IPS DF 4.7 (cell line): ENCODE data around the gene HDAC3.

ENCODE experiments used
- DNase-seq: peaks from one replicate; pipeline ENCODE4 v3.0.0-alpha.2; 2013; ENCODE audit warnings: low spot score; ENCODE audit errors: extremely low read depth

The HDAC3 gene

DNA sequence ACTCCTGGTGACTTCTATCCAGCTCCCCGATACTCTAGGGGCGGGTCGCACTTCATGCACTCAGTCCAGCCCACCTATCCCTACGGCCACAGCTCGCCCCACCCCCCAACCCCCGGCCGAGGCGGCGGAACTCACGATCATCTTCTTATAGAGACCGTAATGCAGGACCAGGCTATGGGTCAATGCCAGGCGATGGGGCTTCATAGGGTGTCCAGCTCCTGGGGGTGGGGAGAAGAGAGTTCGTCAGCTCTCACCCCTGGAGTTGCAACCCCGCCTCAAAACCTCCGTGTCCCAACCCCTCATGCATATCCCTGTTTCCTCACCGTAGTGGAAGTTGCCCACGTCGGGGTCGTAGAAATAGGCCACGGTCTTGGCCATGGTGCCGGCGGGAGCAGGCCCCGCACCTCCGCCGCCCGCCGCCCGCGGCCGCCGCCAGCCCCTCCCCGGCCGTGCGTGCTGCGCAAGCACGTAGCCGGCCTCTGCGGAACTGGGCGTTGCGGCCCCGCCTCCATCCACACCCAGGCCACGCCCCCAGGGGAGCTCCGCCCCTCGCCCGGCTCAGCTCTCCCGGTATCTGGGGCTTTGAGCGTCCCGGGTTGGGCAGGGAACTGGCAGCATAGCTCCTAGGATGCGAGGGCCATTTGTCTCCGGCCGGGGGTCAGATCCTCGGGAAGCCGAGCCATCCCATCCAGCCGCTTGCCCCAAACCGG is at the start of gene HDAC3, which contains the start of gene RELL2:
HDAC3 (minus strand) TSS at position 437 of the 710 bp plus-strand sequence; CDS start at position 378, 59 bp downstream.
RELL2 (plus strand) TSS at position 585 of the 710 bp plus-strand sequence. CDS start 1,229 bp downstream, outside the sequence.
- DNase-seq, result no peak

DNA sequence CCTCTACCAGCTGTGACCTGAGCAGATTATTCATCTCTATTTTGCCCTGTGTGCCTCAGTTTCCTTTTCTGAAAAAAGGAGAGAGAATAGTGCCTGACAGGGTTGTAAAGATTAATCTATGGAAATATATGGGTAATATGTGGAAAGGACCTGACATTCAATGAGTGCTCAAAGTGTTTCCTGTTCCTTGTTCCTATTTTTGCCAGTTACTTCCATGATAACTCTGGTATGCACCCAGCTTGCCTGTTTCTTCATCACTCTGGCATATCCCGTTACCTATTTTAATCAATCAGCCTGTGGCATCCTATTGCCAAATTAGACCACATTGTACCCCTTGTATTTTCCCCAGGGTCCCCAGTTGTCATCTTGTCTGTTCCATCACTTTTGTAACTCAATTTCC is 48.9 kb upstream of the HDAC3 start:
- no peak for DNase-seq

DNA sequence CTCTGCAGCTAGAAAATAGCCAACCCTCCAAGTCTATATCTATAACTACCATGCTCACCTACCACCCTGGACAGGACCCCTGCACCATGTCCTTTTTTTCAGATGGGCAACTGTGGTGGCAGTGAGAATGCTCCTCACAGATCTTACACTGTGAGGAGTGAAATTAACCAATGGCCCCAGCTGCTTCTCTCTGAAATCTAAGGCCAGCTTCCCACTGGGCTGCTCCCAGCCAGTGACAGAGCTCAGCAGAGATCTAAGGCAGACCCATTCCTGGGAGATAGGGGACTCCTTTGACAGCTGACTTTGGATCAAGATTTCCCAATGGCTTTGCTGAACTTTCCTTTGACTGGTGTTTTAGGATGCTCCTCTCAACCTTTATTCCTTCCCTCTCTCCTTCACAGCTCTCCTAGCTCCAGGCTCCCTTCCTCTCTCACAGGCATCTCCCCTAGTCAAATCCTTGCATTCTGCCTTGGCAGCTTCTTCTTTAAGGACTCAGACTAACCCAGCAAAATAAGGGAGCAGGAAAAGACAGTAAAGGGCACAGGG is 47.0 kb upstream of the HDAC3 start:
- no peak for DNase-seq

DNA sequence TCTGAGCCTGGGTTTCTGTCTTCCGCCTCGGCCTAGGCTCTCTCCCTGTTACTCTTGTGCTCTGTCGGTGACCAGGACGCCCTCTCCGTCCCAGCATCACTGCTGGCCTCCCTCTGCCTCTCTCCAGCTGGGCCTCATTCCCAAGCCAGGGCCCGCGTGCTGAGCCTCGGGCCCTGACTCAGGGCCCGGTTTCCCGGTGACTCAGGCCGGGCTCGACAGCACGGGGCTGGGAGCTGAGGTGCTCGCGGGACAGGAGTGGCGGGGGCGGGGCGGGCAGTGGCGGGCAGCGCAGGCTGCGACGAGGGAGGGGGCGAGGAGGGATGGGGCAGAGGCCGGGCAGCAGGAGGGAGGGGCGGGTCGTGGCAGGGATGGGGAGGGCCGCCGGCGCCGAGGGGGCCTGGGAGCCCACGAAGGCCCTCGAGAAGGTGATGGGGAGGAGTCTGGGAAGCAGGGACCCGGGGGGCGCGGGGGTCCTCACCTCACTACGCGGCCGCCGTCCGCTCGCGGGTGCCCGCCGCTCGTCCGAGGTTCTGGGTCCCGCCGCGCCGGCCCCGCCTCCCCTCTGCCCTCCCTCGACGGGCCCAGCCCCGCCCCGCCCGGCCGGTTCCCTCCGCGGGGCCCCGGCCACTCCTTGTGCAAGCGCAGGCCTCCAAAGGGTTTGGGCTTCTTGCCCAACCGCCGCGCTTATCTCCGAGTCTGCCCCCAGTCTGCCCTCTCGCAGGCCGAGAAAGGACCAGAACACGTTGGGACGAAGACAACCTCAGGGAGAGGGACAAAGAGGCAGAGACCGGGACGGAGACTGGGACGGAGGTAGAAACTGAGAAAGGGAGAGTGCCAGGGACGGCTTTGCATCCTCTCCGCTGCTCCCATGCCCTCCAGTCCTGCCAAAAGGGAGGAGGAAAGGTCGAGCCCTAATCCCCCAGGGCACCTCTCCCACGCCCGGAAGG is 45.3 kb upstream of the HDAC3 start, which contains the start of gene ARAP3:
ARAP3 (minus strand) TSS at position 536 of the 947 bp plus-strand sequence. CDS start 1,744 bp downstream, outside the sequence.
- DNase-seq, result no peak

DNA sequence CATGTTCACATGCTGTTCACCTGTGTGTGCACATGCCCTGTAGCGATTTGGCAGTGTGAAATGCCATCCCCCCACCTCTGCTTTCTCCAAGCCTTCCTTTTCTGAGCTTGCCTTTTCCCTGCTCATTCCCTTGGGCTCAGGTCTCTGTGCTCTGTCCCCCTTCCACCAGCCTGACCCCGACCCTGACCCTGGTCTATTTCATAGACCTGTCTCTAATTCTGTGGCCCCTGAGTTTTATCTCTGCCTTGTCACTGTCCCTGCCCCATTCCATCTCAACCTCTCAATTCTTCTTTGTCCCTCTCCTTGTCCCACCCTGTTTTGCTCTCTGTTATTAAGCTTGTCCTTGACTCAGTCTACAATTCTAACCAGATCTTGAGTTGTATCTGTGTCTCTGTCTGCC is 44.6 kb upstream of the HDAC3 start:
- no peak for DNase-seq

DNA sequence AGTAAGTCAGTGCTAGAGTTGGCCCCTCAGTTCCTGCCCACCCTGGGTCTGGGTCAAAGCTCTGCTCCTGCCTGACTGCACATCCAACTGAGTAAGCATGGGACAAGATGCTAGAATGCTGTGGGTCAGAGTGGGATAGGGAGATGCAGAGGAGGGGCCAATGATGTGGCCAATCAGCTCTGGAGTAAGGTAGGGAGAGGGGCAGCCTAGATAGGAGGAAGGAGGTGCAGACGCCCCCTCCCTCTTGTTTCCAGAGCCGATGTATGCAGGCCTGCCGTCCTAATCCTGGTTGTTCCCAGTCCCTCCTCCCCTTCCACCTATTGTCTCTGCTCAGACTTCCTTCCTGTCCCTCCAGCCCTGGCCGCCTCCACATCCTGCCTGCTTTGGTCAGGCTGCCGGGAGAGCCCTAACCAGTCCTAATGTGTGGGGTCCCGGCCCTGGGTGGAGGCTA is 44.1 kb upstream of the HDAC3 start:
- DNase-seq, result peak; percentile 94

DNA sequence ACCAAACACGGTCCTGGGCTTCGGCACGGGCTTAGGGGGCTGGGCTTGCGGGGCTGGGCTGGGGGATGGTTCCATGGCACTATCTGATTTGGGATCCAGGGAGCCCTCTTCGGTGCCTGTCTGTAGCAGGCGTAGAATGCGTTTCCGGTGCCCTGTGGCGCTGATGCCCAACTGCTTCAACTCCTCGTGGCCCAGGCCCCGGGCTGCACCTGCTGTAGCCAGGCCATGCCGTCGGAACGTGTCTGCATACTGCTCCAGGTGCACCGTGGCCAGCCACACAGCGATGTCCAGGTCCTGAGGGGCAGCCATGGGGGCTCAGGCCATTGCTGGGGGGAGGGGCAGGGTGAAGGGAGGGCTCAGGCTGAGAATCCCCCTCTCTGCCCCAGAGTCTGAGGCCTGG is 43.5 kb upstream of the HDAC3 start:
- no peak for DNase-seq

DNA sequence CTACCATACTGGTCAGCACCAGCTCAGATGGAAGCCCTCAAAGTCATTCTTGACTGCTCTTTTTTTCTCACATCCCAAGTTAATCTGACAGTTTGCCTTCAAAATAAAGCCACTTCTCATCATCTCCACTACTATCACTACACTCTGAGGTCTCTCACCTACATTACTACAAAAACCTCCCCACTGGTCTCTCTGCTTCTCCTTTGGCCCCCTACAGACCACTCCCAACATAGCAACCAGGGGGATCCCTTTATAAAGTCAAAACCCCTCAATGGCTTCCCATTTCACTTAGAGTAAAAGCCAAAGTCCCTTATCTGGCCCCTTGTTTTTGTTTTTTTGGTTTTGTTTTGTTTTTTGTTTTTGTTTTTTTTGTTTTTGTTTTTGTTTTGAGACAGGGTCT is 40.8 kb upstream of the HDAC3 start:
- DNase-seq, result no peak

DNA sequence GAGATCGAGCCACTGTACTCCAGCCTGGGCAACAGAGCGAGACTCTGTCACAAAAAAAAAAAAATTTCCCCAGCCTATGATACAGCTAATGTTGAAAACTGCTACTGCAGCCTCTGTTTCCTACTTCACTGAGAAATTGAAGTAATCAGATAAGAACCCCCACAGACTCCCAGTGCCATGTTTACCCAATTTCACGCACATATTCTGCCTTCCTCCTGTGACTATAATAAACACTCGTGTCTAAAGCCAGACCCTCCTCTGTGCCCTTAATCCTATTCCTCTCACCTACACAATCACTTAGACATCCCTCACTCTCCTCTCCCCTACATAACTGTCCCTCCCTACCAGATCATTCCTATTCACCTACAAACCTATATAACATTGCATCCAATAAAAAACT is 39.0 kb upstream of the HDAC3 start:
- no peak for DNase-seq

DNA sequence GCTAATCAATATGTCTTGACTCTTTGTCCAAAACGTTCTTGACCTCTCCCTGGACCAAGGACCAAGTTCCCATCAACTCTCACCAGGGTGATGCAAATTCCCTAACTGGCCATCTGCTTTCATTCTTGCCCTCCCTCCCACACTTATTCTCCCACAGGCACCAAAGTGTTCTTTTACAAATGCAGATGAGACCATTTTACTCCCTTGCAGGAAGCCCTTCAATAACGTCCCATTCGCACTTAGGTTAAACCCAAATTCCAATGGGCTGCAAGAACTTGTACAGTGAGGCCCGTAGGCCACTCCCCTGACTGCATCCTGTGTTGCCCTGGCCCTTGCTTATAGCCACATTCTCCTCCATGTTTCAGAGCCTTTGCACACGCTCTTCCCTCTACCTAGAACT is 38.1 kb upstream of the HDAC3 start:
- DNase-seq, result no peak

DNA sequence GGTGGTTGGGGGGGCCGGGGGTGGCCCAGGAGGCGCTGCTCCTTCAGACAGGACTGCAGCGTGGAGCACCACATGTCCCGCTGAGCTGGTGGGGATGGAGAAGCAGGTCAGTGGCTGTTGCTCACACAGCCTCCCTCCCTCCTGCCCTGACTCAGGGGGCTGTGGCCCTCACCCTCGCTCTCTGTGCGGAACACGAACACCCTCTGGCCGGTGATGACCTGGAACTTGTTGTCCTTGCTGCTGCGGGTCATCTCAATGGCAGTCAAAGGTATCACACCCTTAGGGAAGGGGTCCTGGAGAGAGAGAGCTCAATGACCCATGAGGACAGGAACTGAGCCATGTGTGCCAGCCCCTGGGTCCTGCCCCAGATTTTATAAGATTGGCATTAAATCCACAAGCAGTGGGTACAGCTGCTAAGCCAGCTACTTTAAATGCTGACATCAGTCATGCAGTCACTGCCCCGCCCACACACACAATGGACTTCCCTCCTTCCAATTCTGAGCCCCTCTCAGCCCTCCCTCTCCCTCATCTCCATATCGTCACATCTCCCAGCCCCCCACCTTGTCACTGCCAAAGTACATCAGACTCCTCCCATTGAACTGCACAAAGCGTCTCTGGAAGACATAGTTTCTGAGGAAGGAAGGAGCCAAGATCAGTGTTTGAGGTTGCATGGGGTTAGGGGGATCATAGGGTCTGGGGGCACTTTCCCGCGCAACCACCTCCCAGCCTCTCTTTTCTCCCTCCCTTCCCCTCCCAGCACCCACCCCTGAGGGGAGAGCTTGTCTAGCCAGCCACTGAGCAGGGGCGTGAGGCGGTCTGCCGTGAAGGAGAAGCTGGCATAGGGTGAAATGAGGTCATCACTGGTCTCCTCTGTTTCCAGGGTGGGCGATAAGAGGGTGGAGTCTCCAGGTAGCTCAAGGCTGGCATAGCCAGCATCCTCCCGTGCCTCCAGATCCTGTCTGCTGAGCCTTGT is 36.5 kb upstream of the HDAC3 start:
- DNase-seq, result no peak

DNA sequence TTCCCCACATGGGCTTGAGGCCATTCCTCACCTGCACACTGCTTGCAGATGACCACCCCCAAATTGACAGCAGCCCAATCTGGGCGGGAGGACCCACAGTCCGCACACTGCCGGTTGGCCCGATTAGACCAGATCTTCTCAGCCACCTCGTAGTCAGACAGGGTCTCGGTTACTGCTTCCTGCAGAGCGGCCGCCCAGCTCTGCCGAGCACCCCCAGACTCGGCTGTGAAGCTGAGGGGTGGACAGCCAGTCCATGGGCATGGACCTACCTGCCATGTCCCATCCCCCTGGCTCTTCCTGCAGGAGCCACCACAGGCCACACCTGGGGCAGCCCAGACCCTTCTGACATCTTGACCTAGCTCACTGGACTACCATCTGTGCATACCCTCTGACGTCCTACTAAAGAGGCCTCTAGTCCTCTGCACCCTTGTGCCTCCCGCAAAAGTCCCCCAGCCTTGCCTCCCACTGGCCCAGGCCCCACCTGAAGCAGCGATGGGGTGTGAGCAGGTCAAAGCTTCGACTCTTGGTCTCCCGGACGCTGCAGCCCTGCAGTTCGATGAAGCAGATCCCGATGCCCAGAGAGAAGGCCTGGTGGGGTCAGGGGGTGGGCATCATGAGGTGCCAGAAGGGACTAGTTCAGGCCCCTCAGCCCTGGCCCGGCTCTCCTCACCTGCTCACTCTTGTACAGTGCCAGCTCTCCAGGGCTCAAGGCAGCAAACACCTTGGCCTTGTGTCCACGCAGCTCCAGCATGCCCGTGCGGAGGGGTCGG is 35.6 kb upstream of the HDAC3 start:
- DNase-seq, result no peak

DNA sequence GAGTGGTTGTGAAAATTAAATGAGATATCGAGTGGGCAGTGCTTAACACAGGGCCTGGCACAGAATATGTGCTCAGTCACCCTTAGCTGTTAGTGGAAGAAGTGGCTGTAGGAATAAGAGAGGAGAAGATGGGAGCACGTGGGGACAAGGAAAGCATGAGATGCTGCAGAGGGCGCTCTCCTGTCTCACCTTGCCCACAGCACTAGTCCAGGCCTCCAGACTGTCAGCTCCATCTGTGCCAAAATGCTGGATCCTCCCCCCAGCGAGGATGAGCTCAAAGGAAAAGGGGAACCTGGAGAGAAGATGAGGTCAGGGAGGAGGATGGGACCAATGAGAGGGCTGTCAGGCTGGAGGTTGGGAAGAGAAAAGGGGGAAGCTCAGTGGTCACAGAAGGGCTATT is 32.9 kb upstream of the HDAC3 start:
- DNase-seq, result no peak

DNA sequence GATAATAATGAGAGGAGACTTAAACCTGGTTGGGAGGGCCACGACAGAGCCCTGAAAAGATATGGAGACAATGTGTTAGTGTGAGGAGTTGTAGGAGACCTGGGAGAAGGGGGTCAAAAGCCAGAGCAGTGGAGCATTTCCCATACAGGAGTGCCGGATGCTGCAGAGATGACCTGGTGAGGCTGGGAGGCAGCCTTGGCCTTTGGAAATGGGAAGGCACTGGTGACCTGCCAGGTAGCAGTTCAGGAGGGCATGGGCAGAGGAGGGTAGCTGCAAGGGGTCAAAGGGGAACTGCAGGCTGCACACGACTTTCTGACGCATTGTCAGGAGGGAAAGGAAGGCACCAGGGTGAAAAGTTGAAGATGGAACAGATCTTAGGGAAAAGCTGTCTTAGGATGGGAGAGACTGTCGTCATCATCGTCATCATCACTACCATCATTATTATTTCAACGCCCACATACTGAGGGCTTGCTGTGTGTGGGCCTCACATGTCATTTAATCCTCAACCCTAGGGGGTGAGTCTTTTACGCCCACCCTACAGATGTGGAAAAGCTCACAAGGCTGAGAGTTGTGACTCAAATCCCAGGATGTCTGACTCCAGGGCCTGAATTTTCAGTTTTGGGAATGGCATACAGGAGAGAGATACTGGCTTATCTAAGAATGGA is 32.1 kb upstream of the HDAC3 start:
- no peak for DNase-seq

DNA sequence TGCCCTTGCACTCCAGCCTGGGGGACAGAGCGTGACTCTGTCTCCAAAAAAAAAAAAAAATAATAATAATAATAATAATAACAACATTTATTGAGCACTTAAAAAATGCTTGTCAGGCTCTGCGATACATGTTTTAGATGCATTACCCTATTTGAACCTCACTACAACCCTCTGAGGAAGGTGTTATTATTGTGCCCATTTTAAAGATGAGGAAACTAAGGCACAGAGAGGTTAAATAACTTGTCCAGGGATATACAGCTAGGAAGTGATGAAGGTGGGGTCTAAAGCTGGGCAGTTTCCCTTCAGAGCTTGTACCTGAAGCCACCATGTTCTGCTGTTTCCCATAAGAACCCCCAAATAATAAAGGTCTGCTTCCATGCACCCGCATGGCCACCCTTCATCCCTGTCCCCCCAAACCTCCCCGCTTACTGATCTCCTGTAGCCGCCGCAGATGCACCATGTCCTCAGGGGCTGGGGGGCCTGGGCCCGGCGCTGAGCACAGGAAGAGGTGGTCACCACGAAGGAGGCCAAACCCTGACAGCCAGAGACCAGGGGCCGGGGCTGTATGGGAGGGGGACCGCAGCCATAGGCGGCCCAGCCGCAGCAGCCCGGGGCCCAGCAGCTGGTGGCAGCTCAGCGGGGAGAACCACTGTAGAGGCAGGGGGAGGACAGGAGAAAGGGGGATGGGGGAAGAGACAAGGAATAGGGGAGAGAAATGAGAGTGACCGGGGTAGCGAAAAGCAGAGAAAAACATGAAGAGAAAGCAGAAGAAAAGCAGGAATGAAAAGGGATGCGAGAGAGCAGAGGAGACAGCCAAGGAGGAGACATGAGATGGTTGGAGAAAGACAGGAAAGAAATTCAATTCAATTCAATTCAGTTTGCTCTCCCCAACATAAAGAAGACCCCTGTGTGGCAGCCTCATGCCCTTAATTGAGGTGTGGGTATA is 29.6 kb upstream of the HDAC3 start:
- DNase-seq, result no peak

DNA sequence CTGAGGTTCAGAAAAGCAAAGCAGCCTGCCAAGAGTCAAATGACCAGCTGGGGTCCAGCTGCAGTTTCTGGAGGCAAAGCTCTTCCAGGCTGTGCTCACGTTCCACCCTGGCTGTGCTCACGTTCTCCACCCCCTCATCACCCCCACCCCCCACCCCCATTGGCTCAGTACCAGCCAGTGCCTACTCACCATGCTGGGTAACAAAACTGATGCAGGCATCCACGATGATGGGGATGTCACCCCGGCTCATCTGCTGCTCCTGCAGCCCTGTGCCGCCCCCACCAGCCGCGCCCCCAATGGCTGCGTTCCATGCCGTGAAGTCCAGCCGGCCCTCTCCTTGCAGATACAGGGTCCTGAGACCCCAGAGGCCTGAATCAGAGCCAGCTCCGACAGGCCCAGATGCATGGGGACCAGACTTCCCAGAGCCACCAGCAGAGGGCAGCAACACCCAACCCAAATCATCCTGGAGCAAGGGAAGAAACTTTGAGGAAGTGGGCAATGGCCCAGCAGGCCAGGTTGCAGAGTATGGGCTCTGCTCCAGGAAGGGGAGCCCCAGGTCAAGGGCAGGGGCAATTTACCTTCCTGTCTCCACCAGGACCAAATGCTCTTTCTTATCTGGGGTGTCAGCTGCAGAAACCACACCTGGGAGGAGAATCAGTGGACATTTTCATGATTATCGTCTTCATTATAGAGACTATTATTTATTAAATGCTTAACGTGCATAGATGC is 28.2 kb upstream of the HDAC3 start:
- no peak for DNase-seq

DNA sequence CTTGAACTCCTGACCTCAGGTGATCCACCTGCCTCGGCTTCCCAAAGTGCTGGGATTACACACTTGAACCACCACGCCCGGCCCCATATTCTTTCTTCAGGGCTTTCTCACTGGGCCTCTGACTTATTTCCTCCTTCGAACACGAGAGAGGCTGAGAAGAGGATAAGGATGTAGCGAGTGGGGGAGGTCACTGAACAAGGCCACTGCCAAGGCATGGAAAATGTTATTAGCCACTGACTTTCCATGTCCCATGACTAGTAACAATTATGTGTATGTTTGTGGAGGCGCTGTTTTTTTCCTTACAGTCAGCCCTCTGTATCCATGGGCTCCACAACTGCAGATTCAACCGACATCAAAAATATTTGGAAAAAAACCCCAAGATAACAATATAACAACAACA is 26.9 kb upstream of the HDAC3 start:
- no peak for DNase-seq

DNA sequence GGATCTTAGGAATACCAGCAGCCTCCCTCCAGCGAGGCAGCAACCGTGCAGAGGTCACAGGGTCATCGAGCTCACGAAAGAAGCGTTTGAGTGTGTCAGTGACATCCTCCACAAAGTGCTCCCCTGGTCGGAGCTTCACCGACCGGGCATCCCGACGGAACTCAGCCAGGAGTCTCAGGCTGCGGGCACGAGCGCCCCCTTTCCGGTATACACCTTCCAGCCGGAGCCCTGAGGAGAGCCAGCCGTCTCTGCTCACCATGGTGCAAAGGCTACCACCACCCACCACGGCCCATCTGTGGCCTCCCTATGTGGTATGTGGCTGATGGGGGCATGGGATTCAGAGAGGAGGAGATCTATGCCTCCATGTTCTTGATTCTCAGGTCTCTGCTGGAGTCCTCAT is 25.4 kb upstream of the HDAC3 start:
- no peak for DNase-seq
